ENCODE data around the gene BACE2. TPM values are rescaled to one million over a fixed set of nuclear protein-coding genes. Genes with fewer than 3 reads are reported as not detected.

The BACE2 gene
- total and polyA plus RNA-seq, 7 donors = 5.3 to 16.0 (median 7.2) TPM

DNA sequence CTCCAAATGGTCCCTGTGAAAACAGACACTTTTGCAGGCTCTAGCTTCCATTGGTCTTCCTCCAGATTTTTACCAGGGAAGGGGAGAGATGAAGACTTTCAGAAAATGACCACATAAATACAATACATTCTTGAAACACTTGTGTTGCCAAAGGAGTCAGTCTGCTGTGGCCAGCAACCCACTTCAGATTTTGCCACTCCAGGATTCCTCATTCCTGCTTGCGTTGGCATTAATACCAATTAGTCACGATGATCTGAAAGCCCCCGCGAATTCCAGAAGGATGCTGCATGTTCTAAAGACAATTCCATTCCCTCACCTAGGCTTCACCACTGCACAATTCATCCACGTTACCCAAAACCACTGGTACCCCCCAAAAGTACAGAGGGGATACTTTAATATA is 7.9 kb upstream of the BACE2 start:
- H3K27me3 ChIP-seq (ENCODE audit: insufficient read depth in 3 of 3, low read length in 2 of 3) = no peaks in the 10 kb centered on the region
- WGBS, 3 donors = 55 to 75% (median 56%) methylated on average over 5 of the region's 5 CpGs
- no peak for ATAC-seq
- H3K36me3 ChIP-seq (ENCODE audit: insufficient read depth in 1 of 2, low read depth in 1 of 2) = no peaks in the 10 kb centered on the region
- no peak for DNase-seq
- H3K4me3 ChIP-seq = no peak overlapping the region
- H3K4me1 ChIP-seq = no peaks in the 10 kb centered on the region
- peaks cover 7% of the 10 kb centered on the region for H3K9me3 ChIP-seq
- H3K27ac ChIP-seq = no peak overlapping the region
- intact Hi-C loops (cut with DNase I) = no loop called here
- TF ChIP-seq, protein P1, sequence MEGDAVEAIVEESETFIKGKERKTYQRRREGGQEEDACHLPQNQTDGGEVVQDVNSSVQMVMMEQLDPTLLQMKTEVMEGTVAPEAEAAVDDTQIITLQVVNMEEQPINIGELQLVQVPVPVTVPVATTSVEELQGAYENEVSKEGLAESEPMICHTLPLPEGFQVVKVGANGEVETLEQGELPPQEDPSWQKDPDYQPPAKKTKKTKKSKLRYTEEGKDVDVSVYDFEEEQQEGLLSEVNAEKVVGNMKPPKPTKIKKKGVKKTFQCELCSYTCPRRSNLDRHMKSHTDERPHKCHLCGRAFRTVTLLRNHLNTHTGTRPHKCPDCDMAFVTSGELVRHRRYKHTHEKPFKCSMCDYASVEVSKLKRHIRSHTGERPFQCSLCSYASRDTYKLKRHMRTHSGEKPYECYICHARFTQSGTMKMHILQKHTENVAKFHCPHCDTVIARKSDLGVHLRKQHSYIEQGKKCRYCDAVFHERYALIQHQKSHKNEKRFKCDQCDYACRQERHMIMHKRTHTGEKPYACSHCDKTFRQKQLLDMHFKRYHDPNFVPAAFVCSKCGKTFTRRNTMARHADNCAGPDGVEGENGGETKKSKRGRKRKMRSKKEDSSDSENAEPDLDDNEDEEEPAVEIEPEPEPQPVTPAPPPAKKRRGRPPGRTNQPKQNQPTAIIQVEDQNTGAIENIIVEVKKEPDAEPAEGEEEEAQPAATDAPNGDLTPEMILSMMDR (IDR thresholded peaks at IDR 0.05) = no peak

DNA sequence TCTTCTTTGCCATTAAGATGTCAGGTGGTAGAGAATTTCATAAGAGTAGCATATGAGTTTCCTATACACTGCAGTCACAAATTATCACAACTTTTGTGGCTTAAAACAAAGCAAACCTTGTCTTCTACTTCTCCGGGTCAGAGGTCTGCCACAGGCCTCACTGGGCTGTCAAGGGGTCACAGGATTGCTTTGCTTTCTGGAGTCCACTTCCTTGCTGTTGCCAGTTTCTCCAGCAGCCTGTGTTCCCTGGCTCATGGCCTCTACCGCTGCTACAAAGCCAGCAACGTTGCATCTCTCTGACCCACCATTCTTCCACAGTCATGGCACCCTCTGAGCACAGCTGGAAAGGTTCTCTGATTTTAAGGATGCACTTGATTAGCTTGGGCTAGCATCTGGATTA is 6.5 kb upstream of the BACE2 start:
- no peaks in the 10 kb centered on the region for H3K36me3 ChIP-seq (ENCODE audit: insufficient read depth in 1 of 2, low read depth in 1 of 2)
- TF ChIP-seq, protein P1 (IDR thresholded peaks at IDR 0.05) = no peak
- intact Hi-C loops (cut with DNase I) = no loop called here
- no peak overlapping the region for H3K27ac ChIP-seq
- DNase-seq (no peak), ATAC-seq (no peak)
- no peaks in the 10 kb centered on the region for H3K27me3 ChIP-seq (ENCODE audit: insufficient read depth in 3 of 3, low read length in 2 of 3)
- H3K4me1 ChIP-seq = no peaks in the 10 kb centered on the region
- H3K4me3 ChIP-seq = no peak overlapping the region
- WGBS, 3 donors = 40 to 60% (median 52%) methylated on average over 3 of the region's 3 CpGs
- peaks cover 7% of the 10 kb centered on the region for H3K9me3 ChIP-seq

DNA sequence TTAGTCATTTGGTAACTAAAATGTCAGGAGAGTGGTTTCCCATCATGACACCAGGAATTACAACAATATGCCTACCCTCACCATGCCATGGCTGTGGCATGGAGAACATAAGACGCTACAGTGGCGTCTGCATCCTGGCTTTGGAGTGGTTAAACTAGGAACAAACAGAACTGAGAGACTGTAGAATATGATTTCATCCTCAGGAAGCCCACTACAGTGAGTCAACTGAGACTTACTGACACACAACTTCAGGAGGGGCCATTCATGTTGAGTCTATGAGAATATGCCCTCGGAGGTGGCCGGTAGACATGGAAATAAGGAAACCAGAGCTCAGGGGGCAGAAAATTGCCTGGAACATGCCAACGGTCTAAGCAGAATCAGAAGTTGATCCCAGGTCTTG is 5.9 kb upstream of the BACE2 start:
- Histone ChIP-seq H3K36me3 (ENCODE audit: insufficient read depth in 1 of 2, low read depth in 1 of 2) (no peaks in the 10 kb centered on the region), H3K27ac (no peak overlapping the region), H3K4me1 (no peaks in the 10 kb centered on the region), H3K4me3 (no peak overlapping the region), H3K27me3 (ENCODE audit: insufficient read depth in 3 of 3, low read length in 2 of 3) (no peaks in the 10 kb centered on the region), H3K9me3 (peaks cover 7% of the 10 kb centered on the region)
- WGBS, 3 donors = 71 to 83% (median 75%) methylated on average over 5 of the region's 5 CpGs
- TF ChIP-seq, protein P1 (IDR thresholded peaks at IDR 0.05) = no peak
- intact Hi-C loops (cut with DNase I) = no loop called here
- no peak for DNase-seq
- no peak for ATAC-seq

DNA sequence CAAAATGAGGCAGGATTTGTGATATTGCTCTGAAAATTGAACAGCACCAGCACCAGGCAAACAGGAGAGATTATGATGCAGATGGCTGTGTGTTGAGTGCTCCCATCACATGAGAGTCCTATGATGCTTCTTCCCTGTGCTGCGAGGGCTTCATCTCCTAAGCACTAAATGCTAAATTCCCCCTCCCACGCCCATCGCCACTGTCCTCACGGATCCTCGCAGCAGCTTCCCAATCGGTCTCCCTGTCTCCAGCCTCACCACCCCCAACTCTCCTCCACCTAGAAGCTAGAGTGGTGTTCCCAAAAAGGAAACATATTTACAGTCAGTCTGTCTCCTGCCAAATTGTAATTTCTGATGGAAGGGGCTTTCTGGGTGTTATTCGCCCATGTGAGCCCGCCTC is 4.9 kb upstream of the BACE2 start:
- peaks cover 4% of the 10 kb centered on the region for H3K9me3 ChIP-seq
- no peak overlapping the region for H3K27ac ChIP-seq
- no peaks in the 10 kb centered on the region for H3K36me3 ChIP-seq (ENCODE audit: insufficient read depth in 1 of 2, low read depth in 1 of 2)
- ATAC-seq (no peak), DNase-seq (no peak)
- no peaks in the 10 kb centered on the region for H3K27me3 ChIP-seq (ENCODE audit: insufficient read depth in 3 of 3, low read length in 2 of 3)
- TF ChIP-seq, protein P1 (IDR thresholded peaks at IDR 0.05) = no peak
- WGBS, 3 donors = 86 to 90% (median 89%) methylated on average over 8 of the region's 8 CpGs
- H3K4me3 ChIP-seq = no peak overlapping the region
- H3K4me1 ChIP-seq = no peaks in the 10 kb centered on the region
- intact Hi-C loops (cut with DNase I) = no loop called here

DNA sequence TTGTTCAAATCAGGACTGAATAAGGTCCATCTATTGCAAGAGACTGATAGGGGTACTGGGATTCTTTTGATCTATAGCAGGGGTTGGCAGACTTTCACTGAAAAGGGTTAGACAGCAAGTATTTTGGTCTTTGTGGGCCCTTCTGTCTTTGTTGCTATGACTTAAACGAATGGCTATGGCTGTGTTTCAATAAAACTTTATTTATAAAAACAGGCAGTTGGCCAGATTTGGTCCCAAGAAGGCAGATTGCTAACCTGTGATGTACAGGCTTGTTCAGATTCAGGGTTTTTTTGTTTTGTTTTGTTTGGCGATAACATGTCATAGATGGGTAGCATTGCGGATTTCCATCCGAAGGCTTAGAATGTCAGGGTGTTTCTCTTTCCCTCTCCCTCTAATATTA is 3.9 kb upstream of the BACE2 start:
- H3K9me3 ChIP-seq = no peaks in the 10 kb centered on the region
- no peaks in the 10 kb centered on the region for H3K4me1 ChIP-seq
- TF ChIP-seq, protein P1 (IDR thresholded peaks at IDR 0.05) = no peak
- intact Hi-C loops (cut with DNase I) = no loop called here
- WGBS, 3 donors = 88 to 93% (median 90%) methylated on average over 4 of the region's 4 CpGs
- H3K36me3 ChIP-seq (ENCODE audit: insufficient read depth in 1 of 2, low read depth in 1 of 2) = no peaks in the 10 kb centered on the region
- no peak overlapping the region for H3K4me3 ChIP-seq
- ATAC-seq (no peak), DNase-seq (no peak)
- H3K27me3 ChIP-seq (ENCODE audit: insufficient read depth in 3 of 3, low read length in 2 of 3) = peaks cover 0 to under 1% (median 0%) of the 10 kb centered on the region in 3 donors
- no peak overlapping the region for H3K27ac ChIP-seq

Data from psoas muscle (tissue), 8 donors.